Skeletal muscle satellite cell (primary cell): ENCODE data around the gene KNTC1.
"Not testable (repeated sequence)": the region's sequence is repeated elsewhere in the genome, so short reads cannot be mapped to it uniquely, and the experiment has no call there.

ENCODE experiments used
- H3K27me3 ChIP-seq: 2 replicates; pipeline ENCODE4 v1.7.0; 2013; ENCODE audit warnings: low read length; ENCODE audit not compliant: control insufficient read depth, insufficient read depth
- H3K36me3 ChIP-seq: 2 replicates; pipeline ENCODE4 v1.7.0; 2013; ENCODE audit warnings: mild to moderate bottlenecking, control low read depth, low read length; ENCODE audit not compliant: insufficient read depth
- H3K4me1 ChIP-seq: 2 replicates; pipeline ENCODE4 v1.7.0; 2013; ENCODE audit warnings: low read length; ENCODE audit not compliant: control insufficient read depth, insufficient read depth
- H3K4me2 ChIP-seq: 2 replicates; pipeline ENCODE4 v1.7.0; 2013; ENCODE audit warnings: mild to moderate bottlenecking, low read length
- H3K4me3 ChIP-seq: 2 replicates; pipeline ENCODE4 v1.7.0; 2013; ENCODE audit warnings: low read length
- H3K9ac ChIP-seq: 2 replicates; pipeline ENCODE4 v1.7.0; 2013; ENCODE audit warnings: mild to moderate bottlenecking, low read depth, low read length, moderate library complexity
- H3K9me3 ChIP-seq: replicated peaks from 2 replicates; pipeline ENCODE4 v1.7.0; 2013; ENCODE audit warnings: mild to moderate bottlenecking, control low read depth, low read length

The KNTC1 gene

GRCh38 chr12:122609732-122610131, 82.7 kb downstream of the KNTC1 start:
- no peaks in the 10 kb centered on the region for H3K4me1 ChIP-seq
- H3K9ac ChIP-seq = no peak overlapping the region
- H3K4me3 ChIP-seq = no peak overlapping the region
- H3K27me3 ChIP-seq = no peaks in the 10 kb centered on the region
- no peak overlapping the region for H3K4me2 ChIP-seq
- H3K9me3 ChIP-seq = no peaks in the 10 kb centered on the region
- H3K36me3 ChIP-seq = peaks cover 31% of the 10 kb centered on the region

- Histone ChIP-seq H3K9ac (no peak overlapping the region), H3K4me2 (no peak overlapping the region), H3K4me1 (no peaks in the 10 kb centered on the region), H3K36me3 (peaks cover 31% of the 10 kb centered on the region), H3K27me3 (no peaks in the 10 kb centered on the region), H3K4me3 (no peak overlapping the region), H3K9me3 (no peaks in the 10 kb centered on the region)
Observed at GRCh38 chr12:122610207-122610606, 83.2 kb downstream of the KNTC1 start.

GRCh38 chr12:122610911-122611310, 83.9 kb downstream of the KNTC1 start:
- H3K4me1 ChIP-seq = no peaks in the 10 kb centered on the region
- H3K27me3 ChIP-seq = no peaks in the 10 kb centered on the region
- no peaks in the 10 kb centered on the region for H3K9me3 ChIP-seq
- H3K4me2 ChIP-seq = no peak overlapping the region
- H3K4me3 ChIP-seq = no peak overlapping the region
- H3K9ac ChIP-seq = no peak overlapping the region
- H3K36me3 ChIP-seq = peaks cover 29% of the 10 kb centered on the region

DNA sequence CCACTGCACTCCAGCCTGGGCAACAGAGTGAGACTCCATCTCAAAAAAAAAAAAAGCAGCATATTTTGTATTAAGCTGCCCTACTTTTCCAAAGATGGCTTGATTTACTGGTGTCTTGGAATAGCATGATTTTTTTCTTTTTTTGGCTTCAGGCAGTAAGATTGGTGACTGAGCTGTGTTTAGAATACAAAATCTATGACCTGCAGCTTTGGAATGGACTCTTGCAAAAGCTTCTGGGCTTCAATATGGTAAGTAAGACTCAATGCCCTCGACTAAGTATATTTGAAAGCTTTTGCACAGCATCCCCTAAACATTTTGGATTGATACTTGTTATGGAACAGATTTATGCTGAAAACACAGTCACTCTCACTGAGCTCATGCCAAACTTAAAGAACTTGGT, 87.8 kb downstream of the KNTC1 start:
- Histone ChIP-seq H3K9me3 (no peaks in the 10 kb centered on the region), H3K36me3 (peaks cover 29% of the 10 kb centered on the region), H3K9ac (no peak overlapping the region), H3K27me3 (no peaks in the 10 kb centered on the region), H3K4me3 (no peak overlapping the region), H3K4me2 (no peak overlapping the region), H3K4me1 (no peaks in the 10 kb centered on the region)

- no peak overlapping the region for H3K4me3 ChIP-seq
- H3K9me3 ChIP-seq = no peaks in the 10 kb centered on the region
- H3K4me1 ChIP-seq = no peaks in the 10 kb centered on the region
- H3K36me3 ChIP-seq = peaks cover 27% of the 10 kb centered on the region
- H3K4me2 ChIP-seq = no peak overlapping the region
- no peaks in the 10 kb centered on the region for H3K27me3 ChIP-seq
- no peak overlapping the region for H3K9ac ChIP-seq
Observed at GRCh38 chr12:122615780-122616179, 88.7 kb downstream of the KNTC1 start.

DNA sequence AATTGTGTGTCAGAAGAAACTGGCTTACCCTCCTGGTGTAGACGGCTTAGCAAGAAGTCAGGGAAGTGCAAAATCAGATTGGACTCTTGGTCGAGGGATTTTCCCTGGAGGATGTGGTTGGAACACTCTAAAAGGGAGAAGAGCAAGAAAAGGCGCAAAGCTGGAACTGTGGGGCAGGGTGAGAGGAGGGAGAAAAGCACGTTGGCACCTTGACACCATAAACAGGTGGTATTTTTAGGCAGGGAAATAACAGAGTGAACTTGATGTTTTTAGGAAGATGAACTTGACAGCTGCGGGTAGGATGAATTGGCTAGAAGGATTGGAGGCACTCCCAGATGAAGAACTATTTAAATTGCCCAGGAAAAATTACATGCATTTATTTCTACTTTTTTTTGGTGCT, 108.4 kb downstream of the KNTC1 start:
- no peak overlapping the region for H3K4me2 ChIP-seq
- no peaks in the 10 kb centered on the region for H3K9me3 ChIP-seq
- H3K4me3 ChIP-seq = no peak overlapping the region
- H3K9ac ChIP-seq = no peak overlapping the region
- H3K4me1 ChIP-seq = no peaks in the 10 kb centered on the region
- no peaks in the 10 kb centered on the region for H3K27me3 ChIP-seq
- H3K36me3 ChIP-seq = peaks cover 3% of the 10 kb centered on the region

DNA sequence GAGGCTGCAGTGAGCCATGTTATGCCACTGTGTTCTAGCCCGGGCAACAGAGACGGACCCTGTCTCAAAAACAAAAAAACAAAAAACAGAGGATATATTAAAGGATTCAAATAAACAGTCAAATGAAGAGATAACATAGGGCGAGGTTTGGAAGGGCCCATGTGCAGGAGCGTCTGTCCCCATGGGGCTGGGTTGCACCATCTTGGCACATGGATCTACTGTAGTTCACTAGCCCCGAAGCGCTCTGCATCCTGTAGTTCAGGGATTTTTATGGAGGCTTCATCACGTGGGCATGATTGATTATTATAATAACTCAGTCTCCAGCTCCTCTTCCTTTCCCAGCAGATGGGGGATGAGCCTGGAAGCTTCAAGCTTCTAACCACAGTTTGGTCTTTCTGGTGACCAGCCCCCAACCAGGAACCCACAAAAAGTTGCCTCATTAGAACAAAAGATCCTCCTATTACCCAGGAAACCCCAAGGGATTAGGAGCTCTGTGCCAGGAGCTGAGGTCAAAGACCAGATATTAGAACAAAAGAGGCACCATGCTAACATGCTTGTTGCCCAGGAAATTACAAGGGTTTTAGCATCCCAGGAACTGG, 116.3 kb downstream of the KNTC1 start:
- no peaks in the 10 kb centered on the region for H3K36me3 ChIP-seq
- no peak overlapping the region for H3K4me3 ChIP-seq
- H3K4me1 ChIP-seq = peaks cover 10% of the 10 kb centered on the region
- H3K9ac ChIP-seq = no peak overlapping the region
- H3K9me3 ChIP-seq = no peaks in the 10 kb centered on the region
- no peak overlapping the region for H3K4me2 ChIP-seq
- H3K27me3 ChIP-seq = no peaks in the 10 kb centered on the region

DNA sequence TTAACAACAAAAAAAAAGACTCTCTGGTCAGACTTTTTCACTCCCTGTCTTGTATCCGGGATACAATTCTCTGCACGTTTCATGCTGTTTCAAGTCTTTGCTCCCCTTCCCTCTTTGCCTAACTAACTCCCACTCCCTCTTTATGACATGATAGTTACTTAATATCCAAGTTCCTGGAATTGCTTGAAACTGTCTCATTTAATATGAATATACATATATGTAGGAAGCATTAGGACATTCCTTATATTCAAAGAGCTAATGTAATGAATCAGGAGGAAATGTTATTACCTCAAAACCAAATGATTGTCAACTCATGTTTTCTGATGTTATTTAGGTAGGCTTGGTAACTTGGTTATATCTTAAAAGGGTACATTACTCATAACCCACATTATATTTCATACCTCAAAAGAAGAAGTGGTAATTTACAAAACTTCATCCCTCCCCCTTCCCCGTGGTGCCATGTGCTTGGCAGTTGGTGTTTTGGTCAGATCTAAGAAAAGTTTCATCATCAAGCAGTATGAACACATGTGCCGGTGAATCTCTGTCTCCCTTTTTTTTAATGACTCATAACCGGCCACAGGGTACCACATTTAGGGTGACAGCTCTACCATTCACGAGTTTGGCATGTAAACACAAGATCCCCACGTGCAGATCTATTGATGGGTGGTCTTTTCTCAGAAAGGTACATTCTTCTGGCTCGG, 119.6 kb downstream of the KNTC1 start:
- no peak overlapping the region for H3K4me3 ChIP-seq
- H3K4me2 ChIP-seq = no peak overlapping the region
- H3K36me3 ChIP-seq = no peaks in the 10 kb centered on the region
- no peaks in the 10 kb centered on the region for H3K9me3 ChIP-seq
- peaks cover 10% of the 10 kb centered on the region for H3K4me1 ChIP-seq
- no peaks in the 10 kb centered on the region for H3K27me3 ChIP-seq
- no peak overlapping the region for H3K9ac ChIP-seq

DNA sequence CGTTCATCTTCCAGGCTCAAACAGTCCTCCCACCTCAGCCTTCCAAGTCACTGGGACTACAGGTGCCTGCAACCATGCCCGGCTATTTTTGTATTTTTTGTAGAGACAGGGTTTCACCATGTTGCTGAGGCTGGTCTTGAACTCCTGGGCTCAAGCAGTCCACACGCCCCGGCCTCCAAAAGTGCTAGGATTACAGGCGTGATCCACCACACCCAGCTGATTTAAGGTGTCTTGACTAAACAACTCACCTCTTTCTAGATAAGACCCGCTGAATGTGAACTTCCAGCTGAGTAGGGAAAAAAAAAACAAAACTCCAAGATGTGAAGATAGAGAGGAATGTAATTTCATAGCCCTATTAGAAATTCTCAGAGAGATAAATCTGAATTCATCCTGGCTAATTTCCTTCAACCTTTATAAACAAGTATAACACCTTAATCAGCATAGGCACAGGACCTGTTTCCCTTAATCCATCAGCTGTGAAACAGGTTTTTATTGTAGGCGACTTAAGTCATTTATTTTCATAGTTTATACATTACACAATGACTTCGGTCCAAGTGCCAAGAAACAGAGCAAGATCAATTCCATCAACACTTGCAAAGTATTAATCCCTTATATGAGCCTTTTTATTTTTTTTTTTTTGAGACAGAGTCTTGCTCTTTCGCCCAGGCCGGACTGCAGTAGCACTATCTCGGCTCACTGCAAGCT, 124.6 kb downstream of the KNTC1 start:
- Histone ChIP-seq H3K4me1 (peaks cover 6% of the 10 kb centered on the region), H3K4me3 (no peak overlapping the region), H3K36me3 (no peaks in the 10 kb centered on the region), H3K9me3 (no peaks in the 10 kb centered on the region), H3K4me2 (no peak overlapping the region), H3K9ac (no peak overlapping the region), H3K27me3 (no peaks in the 10 kb centered on the region)

GRCh38 chr12:122653291-122653690, 126.2 kb downstream of the KNTC1 start:
- H3K27me3 ChIP-seq, H3K4me3 ChIP-seq, H3K9ac ChIP-seq, H3K9me3 ChIP-seq, H3K4me2 ChIP-seq, H3K36me3 ChIP-seq, H3K4me1 ChIP-seq: not testable (repeated sequence)

GRCh38 chr12:122656298-122656697, 129.2 kb downstream of the KNTC1 start:
- no peaks in the 10 kb centered on the region for H3K9me3 ChIP-seq
- H3K4me1 ChIP-seq = no peaks in the 10 kb centered on the region
- H3K4me2 ChIP-seq = no peak overlapping the region
- no peak overlapping the region for H3K4me3 ChIP-seq
- no peaks in the 10 kb centered on the region for H3K36me3 ChIP-seq
- H3K9ac ChIP-seq = no peak overlapping the region
- H3K27me3 ChIP-seq = no peaks in the 10 kb centered on the region

DNA sequence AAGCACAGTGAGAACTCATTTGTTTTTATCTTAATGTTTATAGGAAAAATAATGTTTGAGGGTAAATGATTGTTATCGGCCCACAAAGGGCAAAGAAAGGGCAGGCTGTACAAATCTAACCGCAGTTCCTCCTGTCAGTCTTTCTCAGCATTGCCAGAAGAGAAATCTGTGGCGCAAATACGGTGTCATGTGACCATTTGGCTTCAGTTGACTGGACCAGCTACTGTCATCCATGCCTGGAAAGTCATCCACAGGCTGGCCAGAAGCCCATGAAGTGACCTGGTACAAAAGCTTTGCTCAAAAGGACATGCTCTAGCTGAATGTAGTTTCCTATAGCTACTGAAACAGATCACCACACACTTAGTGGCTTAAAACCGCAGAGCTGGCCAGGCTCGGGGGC, 132.5 kb downstream of the KNTC1 start:
- Histone ChIP-seq H3K9me3 (no peaks in the 10 kb centered on the region), H3K27me3 (no peaks in the 10 kb centered on the region), H3K36me3 (no peaks in the 10 kb centered on the region), H3K4me2 (no peak overlapping the region), H3K4me3 (no peak overlapping the region), H3K9ac (no peak overlapping the region), H3K4me1 (no peaks in the 10 kb centered on the region)
